ENCODE measurements around the gene SLC39A2. TPM values are rescaled to one million over a fixed set of nuclear protein-coding genes. Genes with fewer than 3 reads are reported as not detected.
A peak's percentile ranks its signal among the peaks of the same experiment; 100 is the strongest.

The SLC39A2 gene
- total and polyA plus RNA-seq, 4 donors = 0.05 to 0.08 TPM; not detected in 2

DNA sequence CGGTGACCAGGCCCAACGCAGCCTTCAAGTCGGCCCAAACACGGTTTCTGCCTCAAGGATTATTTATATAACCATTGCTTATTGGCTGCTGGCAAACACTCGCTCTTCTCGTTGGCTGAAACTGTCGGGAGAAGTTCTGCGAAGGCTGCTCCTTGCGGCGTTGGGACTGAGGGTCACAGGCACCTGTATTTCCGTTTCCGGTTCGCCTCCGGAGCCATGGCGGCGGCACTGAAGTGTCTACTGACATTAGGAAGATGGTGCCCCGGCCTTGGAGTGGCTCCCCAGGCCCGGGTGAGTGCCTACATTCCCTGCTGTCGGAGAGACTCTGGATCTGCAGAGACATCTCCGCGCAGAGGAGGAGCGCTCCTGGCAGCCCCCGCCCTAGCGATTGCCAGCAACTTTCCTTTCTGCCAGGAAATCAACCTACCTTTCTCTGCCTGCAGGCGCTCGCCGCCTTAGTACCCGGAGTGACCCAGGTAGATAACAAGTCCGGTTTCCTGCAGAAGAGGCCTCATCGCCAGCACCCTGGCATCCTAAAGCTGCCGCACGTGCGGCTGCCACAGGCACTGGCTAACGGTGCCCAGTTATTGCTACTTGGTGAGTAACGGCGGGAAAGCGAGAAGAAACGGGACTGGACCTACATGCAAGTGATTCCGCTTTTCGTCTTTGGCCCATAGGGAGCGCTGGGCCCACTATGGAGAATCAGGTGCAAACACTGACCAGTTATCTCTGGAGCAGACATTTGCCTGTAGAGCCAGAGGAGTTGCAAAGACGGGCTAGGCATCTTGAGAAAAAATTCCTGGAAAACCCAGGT is 9.1 kb upstream of the SLC39A2 start, which contains the start of gene METTL17:
TSS of gene METTL17 (plus strand) at position 194 of the 814 bp plus-strand sequence. CDS start at position 217, 23 bp downstream.
- peaks cover 3 to 18% (median 16%) of the 10 kb centered on the region in 4 donors for H3K4me1 ChIP-seq (ENCODE audit: control insufficient read depth in 4 of 4, insufficient read depth in 4 of 4, low read length in 3 of 4)
- H3K4me3 ChIP-seq (ENCODE audit: low read depth in 1 of 3, low read length in 3 of 3) = peak within 1 kb of the TSS; percentile 66 to 100 (median 99)
- no peaks in the 10 kb centered on the region for H3K9me3 ChIP-seq (ENCODE audit: control insufficient read depth in 4 of 4, low read length in 3 of 4)
- H3K27me3 ChIP-seq (ENCODE audit: control insufficient read depth in 4 of 4, insufficient read depth in 4 of 4, low read length in 3 of 4) = no peaks in the 10 kb centered on the region
- peak within 1 kb of the TSS; percentile 50 to 79 for H3K27ac ChIP-seq (ENCODE audit: low read depth in 1 of 2, low read length in 2 of 2)
- peaks cover 5 to 30% (median 25%) of the 10 kb centered on the region in 4 donors for H3K36me3 ChIP-seq (ENCODE audit: control insufficient read depth in 4 of 4, insufficient read depth in 3 of 4, low read depth in 1 of 4, low read length in 3 of 4)
- peak; percentile 63 for TF ChIP-seq NR2F2 (IDR thresholded peaks at IDR 0.05)
- no peak for TF ChIP-seq FOXA2 (IDR thresholded peaks at IDR 0.05)
- TF ChIP-seq FOXA1 (IDR thresholded peaks at IDR 0.05) = peak; percentile 20
- TF ChIP-seq, protein P1, sequence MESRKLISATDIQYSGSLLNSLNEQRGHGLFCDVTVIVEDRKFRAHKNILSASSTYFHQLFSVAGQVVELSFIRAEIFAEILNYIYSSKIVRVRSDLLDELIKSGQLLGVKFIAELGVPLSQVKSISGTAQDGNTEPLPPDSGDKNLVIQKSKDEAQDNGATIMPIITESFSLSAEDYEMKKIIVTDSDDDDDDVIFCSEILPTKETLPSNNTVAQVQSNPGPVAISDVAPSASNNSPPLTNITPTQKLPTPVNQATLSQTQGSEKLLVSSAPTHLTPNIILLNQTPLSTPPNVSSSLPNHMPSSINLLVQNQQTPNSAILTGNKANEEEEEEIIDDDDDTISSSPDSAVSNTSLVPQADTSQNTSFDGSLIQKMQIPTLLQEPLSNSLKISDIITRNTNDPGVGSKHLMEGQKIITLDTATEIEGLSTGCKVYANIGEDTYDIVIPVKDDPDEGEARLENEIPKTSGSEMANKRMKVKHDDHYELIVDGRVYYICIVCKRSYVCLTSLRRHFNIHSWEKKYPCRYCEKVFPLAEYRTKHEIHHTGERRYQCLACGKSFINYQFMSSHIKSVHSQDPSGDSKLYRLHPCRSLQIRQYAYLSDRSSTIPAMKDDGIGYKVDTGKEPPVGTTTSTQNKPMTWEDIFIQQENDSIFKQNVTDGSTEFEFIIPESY (IDR thresholded peaks at IDR 0.05) = peak; percentile 37
- peak; percentile 82 for TF ChIP-seq SP1 (IDR thresholded peaks at IDR 0.05)
- TF ChIP-seq EGR1 (IDR thresholded peaks at IDR 0.05; ENCODE audit: low read depth in 2 of 2) = peak in 1 of 2 donors; percentile 46
- TF ChIP-seq, protein P2, sequence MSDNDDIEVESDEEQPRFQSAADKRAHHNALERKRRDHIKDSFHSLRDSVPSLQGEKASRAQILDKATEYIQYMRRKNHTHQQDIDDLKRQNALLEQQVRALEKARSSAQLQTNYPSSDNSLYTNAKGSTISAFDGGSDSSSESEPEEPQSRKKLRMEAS (IDR thresholded peaks at IDR 0.05) = peak; percentile 58
- TF ChIP-seq, protein P3, sequence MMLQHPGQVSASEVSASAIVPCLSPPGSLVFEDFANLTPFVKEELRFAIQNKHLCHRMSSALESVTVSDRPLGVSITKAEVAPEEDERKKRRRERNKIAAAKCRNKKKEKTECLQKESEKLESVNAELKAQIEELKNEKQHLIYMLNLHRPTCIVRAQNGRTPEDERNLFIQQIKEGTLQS (IDR thresholded peaks at IDR 0.05) = no peak
- TF ChIP-seq RAD21 (IDR thresholded peaks at IDR 0.05) = peak; percentile 17 to 37
- TF ChIP-seq HNF4G (IDR thresholded peaks at IDR 0.05) = no peak
- peak; percentile 21 to 37 for TF ChIP-seq HNF4A (conservative IDR thresholded peaks at IDR 0.05)
- peak; percentile 97 for TF ChIP-seq YY1 (IDR thresholded peaks at IDR 0.05)
- no peak for TF ChIP-seq JUND (IDR thresholded peaks at IDR 0.05)
- TF ChIP-seq, protein P4, sequence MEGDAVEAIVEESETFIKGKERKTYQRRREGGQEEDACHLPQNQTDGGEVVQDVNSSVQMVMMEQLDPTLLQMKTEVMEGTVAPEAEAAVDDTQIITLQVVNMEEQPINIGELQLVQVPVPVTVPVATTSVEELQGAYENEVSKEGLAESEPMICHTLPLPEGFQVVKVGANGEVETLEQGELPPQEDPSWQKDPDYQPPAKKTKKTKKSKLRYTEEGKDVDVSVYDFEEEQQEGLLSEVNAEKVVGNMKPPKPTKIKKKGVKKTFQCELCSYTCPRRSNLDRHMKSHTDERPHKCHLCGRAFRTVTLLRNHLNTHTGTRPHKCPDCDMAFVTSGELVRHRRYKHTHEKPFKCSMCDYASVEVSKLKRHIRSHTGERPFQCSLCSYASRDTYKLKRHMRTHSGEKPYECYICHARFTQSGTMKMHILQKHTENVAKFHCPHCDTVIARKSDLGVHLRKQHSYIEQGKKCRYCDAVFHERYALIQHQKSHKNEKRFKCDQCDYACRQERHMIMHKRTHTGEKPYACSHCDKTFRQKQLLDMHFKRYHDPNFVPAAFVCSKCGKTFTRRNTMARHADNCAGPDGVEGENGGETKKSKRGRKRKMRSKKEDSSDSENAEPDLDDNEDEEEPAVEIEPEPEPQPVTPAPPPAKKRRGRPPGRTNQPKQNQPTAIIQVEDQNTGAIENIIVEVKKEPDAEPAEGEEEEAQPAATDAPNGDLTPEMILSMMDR (IDR thresholded peaks at IDR 0.05; ENCODE audit: low read depth, low read length, missing input control) = peak; percentile 11
- TF ChIP-seq, protein P5, sequence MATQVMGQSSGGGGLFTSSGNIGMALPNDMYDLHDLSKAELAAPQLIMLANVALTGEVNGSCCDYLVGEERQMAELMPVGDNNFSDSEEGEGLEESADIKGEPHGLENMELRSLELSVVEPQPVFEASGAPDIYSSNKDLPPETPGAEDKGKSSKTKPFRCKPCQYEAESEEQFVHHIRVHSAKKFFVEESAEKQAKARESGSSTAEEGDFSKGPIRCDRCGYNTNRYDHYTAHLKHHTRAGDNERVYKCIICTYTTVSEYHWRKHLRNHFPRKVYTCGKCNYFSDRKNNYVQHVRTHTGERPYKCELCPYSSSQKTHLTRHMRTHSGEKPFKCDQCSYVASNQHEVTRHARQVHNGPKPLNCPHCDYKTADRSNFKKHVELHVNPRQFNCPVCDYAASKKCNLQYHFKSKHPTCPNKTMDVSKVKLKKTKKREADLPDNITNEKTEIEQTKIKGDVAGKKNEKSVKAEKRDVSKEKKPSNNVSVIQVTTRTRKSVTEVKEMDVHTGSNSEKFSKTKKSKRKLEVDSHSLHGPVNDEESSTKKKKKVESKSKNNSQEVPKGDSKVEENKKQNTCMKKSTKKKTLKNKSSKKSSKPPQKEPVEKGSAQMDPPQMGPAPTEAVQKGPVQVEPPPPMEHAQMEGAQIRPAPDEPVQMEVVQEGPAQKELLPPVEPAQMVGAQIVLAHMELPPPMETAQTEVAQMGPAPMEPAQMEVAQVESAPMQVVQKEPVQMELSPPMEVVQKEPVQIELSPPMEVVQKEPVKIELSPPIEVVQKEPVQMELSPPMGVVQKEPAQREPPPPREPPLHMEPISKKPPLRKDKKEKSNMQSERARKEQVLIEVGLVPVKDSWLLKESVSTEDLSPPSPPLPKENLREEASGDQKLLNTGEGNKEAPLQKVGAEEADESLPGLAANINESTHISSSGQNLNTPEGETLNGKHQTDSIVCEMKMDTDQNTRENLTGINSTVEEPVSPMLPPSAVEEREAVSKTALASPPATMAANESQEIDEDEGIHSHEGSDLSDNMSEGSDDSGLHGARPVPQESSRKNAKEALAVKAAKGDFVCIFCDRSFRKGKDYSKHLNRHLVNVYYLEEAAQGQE (IDR thresholded peaks at IDR 0.05) = no peak
- peak; percentile 16 to 39 for TF ChIP-seq RXRA (IDR thresholded peaks at IDR 0.05)
- peak; percentile 90 to 96 for TF ChIP-seq GABPA (IDR thresholded peaks at IDR 0.05 in 1 of 2, conservative IDR thresholded peaks at IDR 0.05 in 1 of 2)
- TF ChIP-seq TAF1 (conservative IDR thresholded peaks at IDR 0.05) = no peak
- WGBS = under 1% methylated on average over 42 of the region's 42 CpGs
- peak; percentile 81 for DNase-seq (ENCODE audit: low spot score)
- H3K9ac ChIP-seq (ENCODE audit: low read depth in 1 of 2, low read length in 2 of 2) = peak within 1 kb of the TSS; percentile 76 to 79

Measured in liver (tissue), 9 donors.